HepG2 (cell line): ENCODE measurements around the gene DDX24. TPM values are rescaled to one million over a fixed set of nuclear protein-coding genes. Genes with fewer than 3 reads are reported as not detected.

Source experiments
- AGO1 ChIP-seq: fragments of 200-400 bp; formaldehyde crosslinking; IDR thresholded peaks from 2 replicates; pipeline ENCODE4 v1.6.1; 2017; ENCODE audit warnings: mild to moderate bottlenecking, low read depth, low read length, moderate library complexity; ENCODE audit not compliant: poor library complexity, severe bottlenecking
- BCL6 ChIP-seq: IDR thresholded peaks from 2 replicates; pipeline ENCODE4 v1.6.1; 2016; ENCODE audit warnings: missing genetic modification reagents, missing compliant biosample characterization
- CAMTA2 ChIP-seq: sonication (generic); formaldehyde crosslinking; IDR thresholded peaks from 2 replicates; pipeline ENCODE4 v1.4.0; 2020; ENCODE audit warnings: mild to moderate bottlenecking, missing genetic modification reagents, borderline replicate concordance
- CCDC6 ChIP-seq: sonication (generic); formaldehyde crosslinking; IDR thresholded peaks from 2 replicates; pipeline ENCODE4 v1.8.1; 2022; ENCODE audit warnings: mild to moderate bottlenecking, missing genetic modification reagents, moderate library complexity
- FOXP1 ChIP-seq, 2 experiments: fragments of 450-650 bp in 1 of 2; IDR thresholded peaks; 2 replicates each; pipeline ENCODE4 v1.6.1; 2017 to 2018; ENCODE audit warnings: antibody characterized with exemption in 1 of 2
- KDM4B ChIP-seq: sonication (generic); formaldehyde crosslinking; IDR thresholded peaks from 2 replicates; pipeline ENCODE4 v1.4.0; 2020; ENCODE audit warnings: missing genetic modification reagents
- KMT2A ChIP-seq: sonication (generic); formaldehyde crosslinking; IDR thresholded peaks from 2 replicates; pipeline ENCODE4 v1.4.0; 2020; ENCODE audit warnings: missing genetic modification reagents
- MAFF ChIP-seq: IDR thresholded peaks from 2 replicates; pipeline ENCODE4 v1.6.1; 2011; ENCODE audit warnings: low read depth, low read length, improper control_type of control experiment
- NBN ChIP-seq: fragments of 450-650 bp; conservative IDR thresholded peaks from 2 replicates; pipeline ENCODE4 v1.6.1; 2017
- NRL ChIP-seq: sonication (generic); formaldehyde crosslinking; IDR thresholded peaks from 2 replicates; pipeline ENCODE4 v1.5.0; 2020; ENCODE audit warnings: missing genetic modification reagents, mild to moderate bottlenecking, moderate library complexity, borderline replicate concordance
- RBAK ChIP-seq: sonication (generic); formaldehyde crosslinking; IDR thresholded peaks from 2 replicates; pipeline ENCODE4 v1.5.1; 2020; ENCODE audit warnings: mild to moderate bottlenecking, missing genetic modification reagents
- REPIN1 ChIP-seq: sonication (generic); formaldehyde crosslinking; IDR thresholded peaks from 2 replicates; pipeline ENCODE4 v1.8.0; 2022; ENCODE audit warnings: missing genetic modification reagents, low read depth, mild to moderate bottlenecking, borderline replicate concordance
- SNRNP70 ChIP-seq: fragments of 200-400 bp; formaldehyde crosslinking; IDR thresholded peaks from 2 replicates; pipeline ENCODE4 v1.6.1; 2017; ENCODE audit warnings: mild to moderate bottlenecking, low read depth, low read length, moderate library complexity
- ZNF33B ChIP-seq: sonication (generic); formaldehyde crosslinking; IDR thresholded peaks from 2 replicates; pipeline ENCODE4 v1.5.1; 2020; ENCODE audit warnings: mild to moderate bottlenecking, missing genetic modification reagents
- ZNF446 ChIP-seq: sonication (generic); formaldehyde crosslinking; IDR thresholded peaks from 2 replicates; pipeline ENCODE4 v1.5.0; 2020; ENCODE audit warnings: mild to moderate bottlenecking, missing genetic modification reagents
- ZNF607 ChIP-seq: sonication (generic); formaldehyde crosslinking; IDR thresholded peaks from 2 replicates; pipeline ENCODE4 v1.5.1; 2020; ENCODE audit warnings: missing genetic modification reagents, mild to moderate bottlenecking, borderline replicate concordance
- ZNF615 ChIP-seq: sonication (generic); formaldehyde crosslinking; IDR thresholded peaks from 2 replicates; pipeline ENCODE4 v1.5.0; 2020; ENCODE audit warnings: mild to moderate bottlenecking, missing genetic modification reagents, borderline replicate concordance
- ZNF782 ChIP-seq: sonication (generic); formaldehyde crosslinking; IDR thresholded peaks from 2 replicates; pipeline ENCODE4 v1.4.0; 2020; ENCODE audit warnings: missing genetic modification reagents, mild to moderate bottlenecking, borderline replicate concordance
- polyA plus RNA-seq, 8 experiments: library from polyadenylated mRNA; depleted of rRNA in 3 of 8; stranded (reverse) in 7 of 8; unstranded in 1 of 8; fragments of >200 nt; fragmentation: Illumina TruSeq in 4 of 8; extraction: Trizol in 4 of 8; gene quantifications; 2 replicates each; pipeline versions ENCODE4 v1.2.1 to v1.2.3, GENCODE V29; 2011 to 2016; ENCODE audit warnings: low read depth in 4 of 8, missing spikeins in 1 of 8, mixed read lengths in 1 of 8; ENCODE audit not compliant: insufficient read depth in 1 of 8
- total RNA-seq, 5 experiments: library from RNA; depleted of rRNA; stranded (reverse); fragments of >200 nt; fragmentation: Illumina TruSeq; extraction: Trizol; gene quantifications; 2 replicates each; pipeline ENCODE4 v1.2.3, GENCODE V29; 2016; ENCODE audit warnings: low read depth in 1 of 5
- TF ChIP-seq, protein P1 (sequence below): sonication (generic); formaldehyde crosslinking; IDR thresholded peaks from 2 replicates; pipeline ENCODE4 v1.4.0; 2020; ENCODE audit warnings: missing genetic modification reagents
- TF ChIP-seq, protein P2 (sequence below): sonication (generic); formaldehyde crosslinking; IDR thresholded peaks from 2 replicates; pipeline ENCODE4 v1.4.0; 2020; ENCODE audit warnings: missing genetic modification reagents, borderline replicate concordance
- TF ChIP-seq, protein P3 (sequence below): sonication (generic); formaldehyde crosslinking; IDR thresholded peaks from 2 replicates; pipeline ENCODE4 v1.9.0; 2022; ENCODE audit warnings: low read depth, missing genetic modification reagents

DDX24 gene
- total and polyA plus RNA-seq, 2 of the 13 experiments (the other 11 are each of a cell fraction or from before 2014, with no cell fraction given) = 67.3 to 149 TPM

DNA sequence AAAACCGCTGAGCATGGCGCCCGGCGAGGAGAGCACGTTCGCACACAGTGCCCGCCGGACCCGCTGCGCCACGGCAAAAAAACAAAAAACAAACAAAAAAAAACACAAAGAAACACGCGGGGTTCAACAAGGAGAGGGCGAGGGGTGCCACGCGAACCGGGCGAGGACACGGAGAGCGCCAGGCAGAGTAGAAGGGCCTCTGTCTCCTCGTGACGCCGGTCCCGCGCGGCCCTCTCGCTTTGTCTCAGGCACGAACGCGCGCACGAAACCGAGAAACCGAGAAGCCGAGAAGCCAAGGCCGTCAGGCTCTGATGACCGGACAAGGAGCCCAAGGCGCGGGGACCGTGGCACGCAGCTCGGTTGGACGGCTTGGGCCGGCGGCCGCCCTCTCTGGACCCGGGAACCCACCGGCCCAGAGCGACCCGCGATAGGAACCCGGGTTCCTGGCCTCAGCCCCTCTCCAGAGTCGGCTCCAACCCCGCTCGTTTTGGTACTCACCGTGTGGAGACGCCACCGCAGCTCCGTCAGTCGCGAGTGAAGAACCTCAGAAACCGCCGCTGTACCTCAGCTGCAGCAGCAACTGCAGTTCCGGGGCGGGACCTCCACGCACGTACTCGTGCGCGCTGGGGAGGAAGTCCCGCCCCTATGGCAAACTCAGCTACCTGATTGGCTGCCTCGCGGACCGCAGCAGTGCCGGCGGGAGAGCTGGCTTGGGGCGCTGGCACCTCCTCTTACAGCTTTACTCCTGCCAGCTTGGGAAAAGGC, at the start of gene DDX24, which contains the start of gene IFI27L1 (continued):
- TF ChIP-seq BCL6 (no peak), NRL (peak; percentile 90), FOXP1 (IDR thresholded peaks at IDR 0.05) (no peak), FOXP1 (CRISPR knock-in tag; IDR thresholded peaks at IDR 0.05) (no peak), RBAK (CRISPR knock-in tag) (no peak), ZNF33B (CRISPR knock-in tag) (no peak), ZNF607 (CRISPR knock-in tag) (peak; percentile 56; the same call in 1 of the 2 replicates), KMT2A (peak; percentile 97), NBN (no peak), KDM4B (CRISPR knock-in tag) (0 out of 2 replicates have a peak, but pooled peaks have one; percentile 48), CCDC6 (CRISPR knock-in tag) (peak; percentile 73; the same call in 1 of the 2 replicates), REPIN1 (CRISPR knock-in tag) (peak; percentile 65; the same call in 1 of the 2 replicates), ZNF615 (CRISPR knock-in tag) (0 out of 2 replicates have a peak, but pooled peaks have one; percentile 30), ZNF782 (CRISPR knock-in tag) (peak; percentile 46; the same call in 1 of the 2 replicates), MAFF (no peak), AGO1 (peak; percentile 22), ZNF446 (CRISPR knock-in tag) (no peak; the same call in 1 of the 2 replicates), CAMTA2 (CRISPR knock-in tag) (no peak), SNRNP70 (no peak)
- TF ChIP-seq, protein P1, sequence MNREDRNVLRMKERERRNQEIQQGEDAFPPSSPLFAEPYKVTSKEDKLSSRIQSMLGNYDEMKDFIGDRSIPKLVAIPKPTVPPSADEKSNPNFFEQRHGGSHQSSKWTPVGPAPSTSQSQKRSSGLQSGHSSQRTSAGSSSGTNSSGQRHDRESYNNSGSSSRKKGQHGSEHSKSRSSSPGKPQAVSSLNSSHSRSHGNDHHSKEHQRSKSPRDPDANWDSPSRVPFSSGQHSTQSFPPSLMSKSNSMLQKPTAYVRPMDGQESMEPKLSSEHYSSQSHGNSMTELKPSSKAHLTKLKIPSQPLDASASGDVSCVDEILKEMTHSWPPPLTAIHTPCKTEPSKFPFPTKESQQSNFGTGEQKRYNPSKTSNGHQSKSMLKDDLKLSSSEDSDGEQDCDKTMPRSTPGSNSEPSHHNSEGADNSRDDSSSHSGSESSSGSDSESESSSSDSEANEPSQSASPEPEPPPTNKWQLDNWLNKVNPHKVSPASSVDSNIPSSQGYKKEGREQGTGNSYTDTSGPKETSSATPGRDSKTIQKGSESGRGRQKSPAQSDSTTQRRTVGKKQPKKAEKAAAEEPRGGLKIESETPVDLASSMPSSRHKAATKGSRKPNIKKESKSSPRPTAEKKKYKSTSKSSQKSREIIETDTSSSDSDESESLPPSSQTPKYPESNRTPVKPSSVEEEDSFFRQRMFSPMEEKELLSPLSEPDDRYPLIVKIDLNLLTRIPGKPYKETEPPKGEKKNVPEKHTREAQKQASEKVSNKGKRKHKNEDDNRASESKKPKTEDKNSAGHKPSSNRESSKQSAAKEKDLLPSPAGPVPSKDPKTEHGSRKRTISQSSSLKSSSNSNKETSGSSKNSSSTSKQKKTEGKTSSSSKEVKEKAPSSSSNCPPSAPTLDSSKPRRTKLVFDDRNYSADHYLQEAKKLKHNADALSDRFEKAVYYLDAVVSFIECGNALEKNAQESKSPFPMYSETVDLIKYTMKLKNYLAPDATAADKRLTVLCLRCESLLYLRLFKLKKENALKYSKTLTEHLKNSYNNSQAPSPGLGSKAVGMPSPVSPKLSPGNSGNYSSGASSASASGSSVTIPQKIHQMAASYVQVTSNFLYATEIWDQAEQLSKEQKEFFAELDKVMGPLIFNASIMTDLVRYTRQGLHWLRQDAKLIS (CRISPR knock-in tag) = no peak
- TF ChIP-seq, protein P2, sequence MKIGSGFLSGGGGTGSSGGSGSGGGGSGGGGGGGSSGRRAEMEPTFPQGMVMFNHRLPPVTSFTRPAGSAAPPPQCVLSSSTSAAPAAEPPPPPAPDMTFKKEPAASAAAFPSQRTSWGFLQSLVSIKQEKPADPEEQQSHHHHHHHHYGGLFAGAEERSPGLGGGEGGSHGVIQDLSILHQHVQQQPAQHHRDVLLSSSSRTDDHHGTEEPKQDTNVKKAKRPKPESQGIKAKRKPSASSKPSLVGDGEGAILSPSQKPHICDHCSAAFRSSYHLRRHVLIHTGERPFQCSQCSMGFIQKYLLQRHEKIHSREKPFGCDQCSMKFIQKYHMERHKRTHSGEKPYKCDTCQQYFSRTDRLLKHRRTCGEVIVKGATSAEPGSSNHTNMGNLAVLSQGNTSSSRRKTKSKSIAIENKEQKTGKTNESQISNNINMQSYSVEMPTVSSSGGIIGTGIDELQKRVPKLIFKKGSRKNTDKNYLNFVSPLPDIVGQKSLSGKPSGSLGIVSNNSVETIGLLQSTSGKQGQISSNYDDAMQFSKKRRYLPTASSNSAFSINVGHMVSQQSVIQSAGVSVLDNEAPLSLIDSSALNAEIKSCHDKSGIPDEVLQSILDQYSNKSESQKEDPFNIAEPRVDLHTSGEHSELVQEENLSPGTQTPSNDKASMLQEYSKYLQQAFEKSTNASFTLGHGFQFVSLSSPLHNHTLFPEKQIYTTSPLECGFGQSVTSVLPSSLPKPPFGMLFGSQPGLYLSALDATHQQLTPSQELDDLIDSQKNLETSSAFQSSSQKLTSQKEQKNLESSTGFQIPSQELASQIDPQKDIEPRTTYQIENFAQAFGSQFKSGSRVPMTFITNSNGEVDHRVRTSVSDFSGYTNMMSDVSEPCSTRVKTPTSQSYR (CRISPR knock-in tag) = no peak
- TF ChIP-seq, protein P3, sequence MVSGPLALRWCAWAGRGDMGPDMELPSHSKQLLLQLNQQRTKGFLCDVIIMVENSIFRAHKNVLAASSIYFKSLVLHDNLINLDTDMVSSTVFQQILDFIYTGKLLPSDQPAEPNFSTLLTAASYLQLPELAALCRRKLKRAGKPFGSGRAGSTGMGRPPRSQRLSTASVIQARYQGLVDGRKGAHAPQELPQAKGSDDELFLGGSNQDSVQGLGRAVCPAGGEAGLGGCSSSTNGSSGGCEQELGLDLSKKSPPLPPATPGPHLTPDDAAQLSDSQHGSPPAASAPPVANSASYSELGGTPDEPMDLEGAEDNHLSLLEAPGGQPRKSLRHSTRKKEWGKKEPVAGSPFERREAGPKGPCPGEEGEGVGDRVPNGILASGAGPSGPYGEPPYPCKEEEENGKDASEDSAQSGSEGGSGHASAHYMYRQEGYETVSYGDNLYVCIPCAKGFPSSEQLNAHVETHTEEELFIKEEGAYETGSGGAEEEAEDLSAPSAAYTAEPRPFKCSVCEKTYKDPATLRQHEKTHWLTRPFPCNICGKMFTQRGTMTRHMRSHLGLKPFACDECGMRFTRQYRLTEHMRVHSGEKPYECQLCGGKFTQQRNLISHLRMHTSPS (CRISPR knock-in tag) = peak; percentile 50; the same call in 1 of the 2 replicates
